ENCODE results near the gene MEGF6.

The MEGF6 gene

GRCh38 chr1:3463408-3463863 is 147.9 kb downstream of the MEGF6 start:
- WGBS (ENCODE audit: insufficient coverage, insufficient read length), result no CpG with 5 or more reads among the region's 20 CpGs
- no peak for DNase-seq (ENCODE audit: low read depth, low spot score)
- no peaks in the 10 kb centered on the region for H3K27me3 ChIP-seq (ENCODE audit: control insufficient read depth, insufficient read depth, low read length)
- no peak overlapping the region for H3K27ac ChIP-seq (ENCODE audit: low read length)
- H3K9me3 ChIP-seq (ENCODE audit: control insufficient read depth, insufficient read depth, low read length), result no peaks in the 10 kb centered on the region
- no peaks in the 10 kb centered on the region; the same call in 1 of the 2 replicates for H3K4me1 ChIP-seq (ENCODE audit: control insufficient read depth, insufficient read depth, low read length)
- H3K36me3 ChIP-seq (ENCODE audit: control insufficient read depth, insufficient read depth, low read length), result no peaks in the 10 kb centered on the region; the same call in 1 of the 2 replicates
- H3K4me3 ChIP-seq (ENCODE audit: low read length), result no peak overlapping the region

- H3K9me3 ChIP-seq (ENCODE audit: control insufficient read depth, insufficient read depth, low read length), result no peaks in the 10 kb centered on the region
- no peaks in the 10 kb centered on the region for H3K27me3 ChIP-seq (ENCODE audit: control insufficient read depth, insufficient read depth, low read length)
- no peak overlapping the region for H3K27ac ChIP-seq (ENCODE audit: low read length)
- no peaks in the 10 kb centered on the region; the same call in 1 of the 2 replicates for H3K4me1 ChIP-seq (ENCODE audit: control insufficient read depth, insufficient read depth, low read length)
- H3K36me3 ChIP-seq (ENCODE audit: control insufficient read depth, insufficient read depth, low read length), result no peaks in the 10 kb centered on the region; the same call in 1 of the 2 replicates
- no CpG with 5 or more reads among the region's 22 CpGs for WGBS (ENCODE audit: insufficient coverage, insufficient read length)
- DNase-seq (ENCODE audit: low read depth, low spot score), result no peak
- no peak overlapping the region for H3K4me3 ChIP-seq (ENCODE audit: low read length)
These were observed 148.3 kb downstream of the MEGF6 start for GRCh38 chr1:3463013-3463385.

- WGBS (ENCODE audit: insufficient coverage, insufficient read length), result no CpG with 5 or more reads among the region's 16 CpGs
- H3K36me3 ChIP-seq (ENCODE audit: control insufficient read depth, insufficient read depth, low read length), result no peaks in the 10 kb centered on the region; the same call in 1 of the 2 replicates
These were observed 148.8 kb downstream of the MEGF6 start for GRCh38 chr1:3462356-3463012.

GRCh38 chr1:3461934-3462275 is 149.4 kb downstream of the MEGF6 start:
- H3K36me3 ChIP-seq (ENCODE audit: control insufficient read depth, insufficient read depth, low read length), result no peaks in the 10 kb centered on the region; the same call in 1 of the 2 replicates
- no CpG with 5 or more reads among the region's 13 CpGs for WGBS (ENCODE audit: insufficient coverage, insufficient read length)
- no peaks in the 10 kb centered on the region for H3K27me3 ChIP-seq (ENCODE audit: control insufficient read depth, insufficient read depth, low read length)

More at GRCh38 chr1:3462356-3463012, 148.8 kb downstream of the MEGF6 start:
- Histone ChIP-seq H3K4me1 (ENCODE audit: control insufficient read depth, insufficient read depth, low read length) (no peaks in the 10 kb centered on the region; the same call in 1 of the 2 replicates), H3K4me3 (ENCODE audit: low read length) (no peak overlapping the region), H3K27ac (ENCODE audit: low read length) (no peak overlapping the region), H3K9me3 (ENCODE audit: control insufficient read depth, insufficient read depth, low read length) (no peaks in the 10 kb centered on the region), H3K27me3 (ENCODE audit: control insufficient read depth, insufficient read depth, low read length) (no peaks in the 10 kb centered on the region)
- no peak for DNase-seq (ENCODE audit: low read depth, low spot score)

GRCh38 chr1:3461238-3461933 is 149.9 kb downstream of the MEGF6 start:
- WGBS (ENCODE audit: insufficient coverage, insufficient read length), result no CpG with 5 or more reads among the region's 30 CpGs
- no peak overlapping the region for H3K27ac ChIP-seq (ENCODE audit: low read length)
- no peak overlapping the region for H3K4me3 ChIP-seq (ENCODE audit: low read length)
- H3K36me3 ChIP-seq (ENCODE audit: control insufficient read depth, insufficient read depth, low read length), result no peaks in the 10 kb centered on the region; the same call in 1 of the 2 replicates
- no peak for DNase-seq (ENCODE audit: low read depth, low spot score)
- H3K4me1 ChIP-seq (ENCODE audit: control insufficient read depth, insufficient read depth, low read length), result no peaks in the 10 kb centered on the region; the same call in 1 of the 2 replicates
- H3K9me3 ChIP-seq (ENCODE audit: control insufficient read depth, insufficient read depth, low read length), result no peaks in the 10 kb centered on the region
- H3K27me3 ChIP-seq (ENCODE audit: control insufficient read depth, insufficient read depth, low read length), result no peaks in the 10 kb centered on the region

More at GRCh38 chr1:3461934-3462275, 149.4 kb downstream of the MEGF6 start:
- Histone ChIP-seq H3K4me1 (ENCODE audit: control insufficient read depth, insufficient read depth, low read length) (no peaks in the 10 kb centered on the region; the same call in 1 of the 2 replicates), H3K27ac (ENCODE audit: low read length) (no peak overlapping the region), H3K4me3 (ENCODE audit: low read length) (no peak overlapping the region), H3K9me3 (ENCODE audit: control insufficient read depth, insufficient read depth, low read length) (no peaks in the 10 kb centered on the region)
- DNase-seq (ENCODE audit: low read depth, low spot score), result no peak

GRCh38 chr1:3460672-3461131 is 150.6 kb downstream of the MEGF6 start:
- Histone ChIP-seq H3K27me3 (ENCODE audit: control insufficient read depth, insufficient read depth, low read length) (no peaks in the 10 kb centered on the region), H3K36me3 (ENCODE audit: control insufficient read depth, insufficient read depth, low read length) (no peaks in the 10 kb centered on the region; the same call in 1 of the 2 replicates)
- WGBS (ENCODE audit: insufficient coverage, insufficient read length), result no CpG with 5 or more reads among the region's 14 CpGs

GRCh38 chr1:3459940-3460671 is 151.2 kb downstream of the MEGF6 start:
- peaks cover 1% of the 10 kb centered on the region; the same call in 1 of the 2 replicates for H3K4me1 ChIP-seq (ENCODE audit: control insufficient read depth, insufficient read depth, low read length)
- DNase-seq (ENCODE audit: low read depth, low spot score), result no peak
- WGBS (ENCODE audit: insufficient coverage, insufficient read length), result no CpG with 5 or more reads among the region's 23 CpGs
- no peak overlapping the region for H3K4me3 ChIP-seq (ENCODE audit: low read length)
- H3K9me3 ChIP-seq (ENCODE audit: control insufficient read depth, insufficient read depth, low read length), result no peaks in the 10 kb centered on the region
- H3K36me3 ChIP-seq (ENCODE audit: control insufficient read depth, insufficient read depth, low read length), result no peaks in the 10 kb centered on the region; the same call in 1 of the 2 replicates
- H3K27ac ChIP-seq (ENCODE audit: low read length), result no peak overlapping the region
- no peaks in the 10 kb centered on the region for H3K27me3 ChIP-seq (ENCODE audit: control insufficient read depth, insufficient read depth, low read length)

More at GRCh38 chr1:3460672-3461131, 150.6 kb downstream of the MEGF6 start:
- H3K27ac ChIP-seq (ENCODE audit: low read length), result no peak overlapping the region
- H3K9me3 ChIP-seq (ENCODE audit: control insufficient read depth, insufficient read depth, low read length), result no peaks in the 10 kb centered on the region
- H3K4me1 ChIP-seq (ENCODE audit: control insufficient read depth, insufficient read depth, low read length), result peaks cover under 1% of the 10 kb centered on the region; the same call in 1 of the 2 replicates
- H3K4me3 ChIP-seq (ENCODE audit: low read length), result no peak overlapping the region
- no peak for DNase-seq (ENCODE audit: low read depth, low spot score)

- Histone ChIP-seq H3K4me1 (ENCODE audit: control insufficient read depth, insufficient read depth, low read length) (peaks cover 1% of the 10 kb centered on the region; the same call in 1 of the 2 replicates), H3K9me3 (ENCODE audit: control insufficient read depth, insufficient read depth, low read length) (no peaks in the 10 kb centered on the region), H3K4me3 (ENCODE audit: low read length) (no peak overlapping the region), H3K36me3 (ENCODE audit: control insufficient read depth, insufficient read depth, low read length) (no peaks in the 10 kb centered on the region; the same call in 1 of the 2 replicates), H3K27me3 (ENCODE audit: control insufficient read depth, insufficient read depth, low read length) (no peaks in the 10 kb centered on the region), H3K27ac (ENCODE audit: low read length) (no peak overlapping the region)
- no peak for DNase-seq (ENCODE audit: low read depth, low spot score)
- no CpG with 5 or more reads among the region's 24 CpGs for WGBS (ENCODE audit: insufficient coverage, insufficient read length)
These were observed 152.0 kb downstream of the MEGF6 start for GRCh38 chr1:3459051-3459908.

GRCh38 chr1:3457910-3458883 is 153.1 kb downstream of the MEGF6 start:
- no CpG with 5 or more reads among the region's 18 CpGs for WGBS (ENCODE audit: insufficient coverage, insufficient read length)
- Histone ChIP-seq H3K4me1 (ENCODE audit: control insufficient read depth, insufficient read depth, low read length) (peaks cover 9% of the 10 kb centered on the region), H3K36me3 (ENCODE audit: control insufficient read depth, insufficient read depth, low read length) (no peaks in the 10 kb centered on the region; the same call in 1 of the 2 replicates), H3K27me3 (ENCODE audit: control insufficient read depth, insufficient read depth, low read length) (no peaks in the 10 kb centered on the region), H3K4me3 (ENCODE audit: low read length) (no peak overlapping the region), H3K27ac (ENCODE audit: low read length) (no peak overlapping the region), H3K9me3 (ENCODE audit: control insufficient read depth, insufficient read depth, low read length) (no peaks in the 10 kb centered on the region)
- no peak for DNase-seq (ENCODE audit: low read depth, low spot score)
